DND-41 (cell line): Measurements from ENCODE around the gene ZKSCAN4.
A peak's percentile ranks its signal among the peaks of the same experiment; 100 is the strongest.

ENCODE experiments used
- ATAC-seq: fragments of 200-7000 bp; cut with Tn5 transposase; 3 replicates; pipeline ENCODE4 v1.9.1; 2021; ENCODE audit warnings: low read depth; ENCODE audit not compliant: insufficient read depth
- DNase-seq: peaks from one replicate; pipeline ENCODE4 v3.0.0-alpha.2; 2020
- H2AFZ ChIP-seq: 2 replicates; pipeline ENCODE4 v1.6.0; 2012; ENCODE audit warnings: low read depth, low read length
- H3K27ac ChIP-seq: 2 replicates; pipeline ENCODE4 v1.5.1; 2012; ENCODE audit warnings: low read length, inconsistent platforms
- H3K27me3 ChIP-seq: fragments of 200-600 bp; sonication (generic); 2 replicates; pipeline ENCODE4 v1.6.0; 2012; ENCODE audit warnings: low read length, mild to moderate bottlenecking, inconsistent platforms; ENCODE audit not compliant: insufficient read depth, poor library complexity
- H3K36me3 ChIP-seq: 2 replicates; pipeline ENCODE4 v1.5.1; 2012; ENCODE audit warnings: low read length, inconsistent platforms; ENCODE audit not compliant: insufficient read depth
- H3K4me1 ChIP-seq: 2 replicates; pipeline ENCODE4 v1.5.1; 2012; ENCODE audit warnings: mild to moderate bottlenecking, low read length; ENCODE audit not compliant: insufficient read depth
- H3K4me2 ChIP-seq: 2 replicates; pipeline ENCODE4 v1.6.0; 2012; ENCODE audit warnings: mild to moderate bottlenecking, moderate library complexity, low read length, inconsistent platforms; ENCODE audit not compliant: insufficient read depth
- H3K4me3 ChIP-seq, 2 experiments: fragments of 200-600 bp in 1 of 2; shearing (Covaris generic) in 1 of 2; 2 replicates each; pipeline ENCODE4 v1.5.1; 2012 to 2016; ENCODE audit warnings: inconsistent platforms in 2 of 2, low read length in 2 of 2, mild to moderate bottlenecking in 2 of 2, low read depth in 1 of 2, moderate library complexity in 1 of 2
- H3K79me2 ChIP-seq: 2 replicates; pipeline ENCODE4 v1.6.0; 2012; ENCODE audit warnings: low read length, inconsistent platforms; ENCODE audit not compliant: insufficient read depth
- H3K9ac ChIP-seq: 2 replicates; pipeline ENCODE4 v1.6.0; 2012; ENCODE audit warnings: low read depth, mild to moderate bottlenecking, inconsistent platforms, low read length, moderate library complexity
- H3K9me3 ChIP-seq: 2 replicates; pipeline ENCODE4 v1.5.1; 2012; ENCODE audit warnings: low read length, moderate library complexity, mild to moderate bottlenecking, inconsistent platforms; ENCODE audit not compliant: insufficient read depth, severe bottlenecking
- H4K20me1 ChIP-seq: 2 replicates; pipeline ENCODE4 v1.6.0; 2012; ENCODE audit warnings: low read length; ENCODE audit not compliant: insufficient read depth
- CTCF ChIP-seq: IDR thresholded peaks from 2 replicates; pipeline ENCODE4 v1.5.1; 2012; ENCODE audit warnings: borderline replicate concordance, low read length, moderate library complexity, mild to moderate bottlenecking; ENCODE audit not compliant: poor library complexity, severe bottlenecking; ENCODE audit errors: extremely low read depth
- EZH2 ChIP-seq: IDR thresholded peaks from 3 replicates; pipeline ENCODE4 v1.6.1; 2012; ENCODE audit warnings: borderline replicate concordance, low read depth, mild to moderate bottlenecking, moderate library complexity, low read length, inconsistent platforms; ENCODE audit not compliant: severe bottlenecking

ZKSCAN4 gene

GRCh38 chr6:28257042-28257441 is 5.0 kb upstream of the ZKSCAN4 start:
- Histone ChIP-seq H3K27ac (no peak overlapping the region), H2AFZ (no peak overlapping the region), H3K4me2 (no peak overlapping the region), H4K20me1 (no peaks in the 10 kb centered on the region), H3K27me3 (no peaks in the 10 kb centered on the region), H3K4me1 (peaks cover 11% of the 10 kb centered on the region), H3K9ac (no peak overlapping the region), H3K4me3 (no peak overlapping the region), H3K79me2 (peaks cover 3% of the 10 kb centered on the region), H3K36me3 (no peaks in the 10 kb centered on the region), H3K9me3 (no peaks in the 10 kb centered on the region)
- DNase-seq = no peak
- no peak for TF ChIP-seq CTCF
- no peak for TF ChIP-seq EZH2
- no peak for ATAC-seq

GRCh38 chr6:28254121-28254519 is 2.1 kb upstream of the ZKSCAN4 start:
- no peak overlapping the region for H2AFZ ChIP-seq
- H4K20me1 ChIP-seq = no peaks in the 10 kb centered on the region
- no peak for DNase-seq
- no peak overlapping the region for H3K27ac ChIP-seq
- no peak for TF ChIP-seq EZH2
- TF ChIP-seq CTCF = no peak
- no peaks in the 10 kb centered on the region for H3K27me3 ChIP-seq
- peaks cover 5% of the 10 kb centered on the region for H3K36me3 ChIP-seq
- H3K4me3 ChIP-seq = no peak overlapping the region
- peaks cover 27% of the 10 kb centered on the region for H3K4me1 ChIP-seq
- H3K9ac ChIP-seq = no peak overlapping the region
- no peak for ATAC-seq
- H3K4me2 ChIP-seq = no peak overlapping the region
- H3K9me3 ChIP-seq = no peaks in the 10 kb centered on the region
- H3K79me2 ChIP-seq = peaks cover 22% of the 10 kb centered on the region

GRCh38 chr6:28251661-28252008 is 434 bp downstream of the ZKSCAN4 start:
- Histone ChIP-seq H3K4me3 (peak overlapping the region; percentile 94), H2AFZ (peak overlapping the region; percentile 94), H4K20me1 (no peaks in the 10 kb centered on the region), H3K9me3 (no peaks in the 10 kb centered on the region), H3K27ac (peak overlapping the region; percentile 86), H3K36me3 (peaks cover 15% of the 10 kb centered on the region), H3K79me2 (peaks cover 22% of the 10 kb centered on the region), H3K4me1 (peaks cover 27% of the 10 kb centered on the region), H3K27me3 (no peaks in the 10 kb centered on the region), H3K4me2 (peak overlapping the region; percentile 82), H3K9ac (peak overlapping the region; percentile 83)
- ATAC-seq (peak; percentile 66), DNase-seq (peak; percentile 37)
- TF ChIP-seq EZH2 = no peak
- no peak for TF ChIP-seq CTCF

- Histone ChIP-seq H3K36me3 (peaks cover 24% of the 10 kb centered on the region), H3K9ac (peak overlapping the region; percentile 83; the same call in 1 of the 2 replicates), H3K27me3 (no peaks in the 10 kb centered on the region), H3K4me3 (peak overlapping the region; percentile 94; a peak in 3 of 4 replicates), H3K9me3 (no peaks in the 10 kb centered on the region), H3K4me2 (peak overlapping the region; percentile 82), H2AFZ (no peak overlapping the region), H3K79me2 (peaks cover 22% of the 10 kb centered on the region), H4K20me1 (no peaks in the 10 kb centered on the region), H3K4me1 (peaks cover 27% of the 10 kb centered on the region), H3K27ac (no peak overlapping the region)
- ATAC-seq = no peak
- TF ChIP-seq EZH2 (no peak), CTCF (no peak)
- no peak for DNase-seq
These were observed 1.3 kb downstream of the ZKSCAN4 start for GRCh38 chr6:28250747-28251146.
